ENCODE results near the gene VPS51. TPM values are rescaled to one million over a fixed set of nuclear protein-coding genes. Genes with fewer than 3 reads are reported as not detected.

VPS51 gene
- total and polyA plus RNA-seq, 10 of the 15 experiments (the other 5 are each of a cell fraction or from before 2014, with no cell fraction given), result 1.5 to 279 (median 53.2) TPM

- TF ChIP-seq ZBTB4 (CRISPR knock-in tag; IDR thresholded peaks at IDR 0.05) (no peak), SIX5 (IDR thresholded peaks at IDR 0.05; ENCODE audit: low read depth, low read length, severe bottlenecking) (no peak), RFX5 (IDR thresholded peaks at IDR 0.05; ENCODE audit: low read depth, low read length) (no peak), RUNX3 (IDR thresholded peaks at IDR 0.05; ENCODE audit: low read length) (peak; percentile 31; the same call in 1 of the 2 replicates), POU2F2 (IDR thresholded peaks at IDR 0.05; ENCODE audit: borderline replicate concordance, low read depth, low read length) (no peak), ATF3 (IDR thresholded peaks at IDR 0.05; ENCODE audit: borderline replicate concordance, extremely low read depth, low read depth, low read length) (no peak), MYB (IDR thresholded peaks at IDR 0.05; ENCODE audit: borderline replicate concordance, low read depth, low read length) (no peak), MEF2B (IDR thresholded peaks at IDR 0.05; ENCODE audit: partially characterized antibody, poor library complexity, severe bottlenecking) (no peak), YBX1 (IDR thresholded peaks at IDR 0.05) (no peak), MYC (IDR thresholded peaks at IDR 0.05; ENCODE audit: insufficient read depth, insufficient read length, insufficient replicate concordance, low read length, severe bottlenecking) (no peak), BHLHE40 (IDR thresholded peaks at IDR 0.05; ENCODE audit: borderline replicate concordance in 1 of 2, low read depth in 2 of 2, low read length in 1 of 2) (no peak), SRF (IDR thresholded peaks at IDR 0.05; ENCODE audit: low read depth in 2 of 2, low read length in 2 of 2) (no peak), GATAD2B (conservative IDR thresholded peaks at IDR 0.05; ENCODE audit: low read depth) (no peak), POLR2AphosphoS5 (IDR thresholded peaks at IDR 0.05; ENCODE audit: low read length) (peak; percentile 30; the same call in 1 of the 2 replicates), NFIC (IDR thresholded peaks at IDR 0.05; ENCODE audit: low read depth, low read length) (no peak), NKRF (conservative IDR thresholded peaks at IDR 0.05) (no peak), RAD51 (IDR thresholded peaks at IDR 0.05) (no peak), ZSCAN29 (IDR thresholded peaks at IDR 0.05) (no peak), ZZZ3 (IDR thresholded peaks at IDR 0.05; ENCODE audit: control insufficient read depth, insufficient read length, low read depth) (no peak), POLR2AphosphoS2 (IDR thresholded peaks at IDR 0.05; ENCODE audit: low read depth, low read length) (peak; percentile 74; the same call in 1 of the 2 replicates)
Measured at GRCh38 chr11:65126624-65127274, 30.7 kb downstream of the VPS51 start (continued).

Measured in GM12878 (cell line).